Measurements from ENCODE around the gene SNTG2.

The SNTG2 gene

DNA sequence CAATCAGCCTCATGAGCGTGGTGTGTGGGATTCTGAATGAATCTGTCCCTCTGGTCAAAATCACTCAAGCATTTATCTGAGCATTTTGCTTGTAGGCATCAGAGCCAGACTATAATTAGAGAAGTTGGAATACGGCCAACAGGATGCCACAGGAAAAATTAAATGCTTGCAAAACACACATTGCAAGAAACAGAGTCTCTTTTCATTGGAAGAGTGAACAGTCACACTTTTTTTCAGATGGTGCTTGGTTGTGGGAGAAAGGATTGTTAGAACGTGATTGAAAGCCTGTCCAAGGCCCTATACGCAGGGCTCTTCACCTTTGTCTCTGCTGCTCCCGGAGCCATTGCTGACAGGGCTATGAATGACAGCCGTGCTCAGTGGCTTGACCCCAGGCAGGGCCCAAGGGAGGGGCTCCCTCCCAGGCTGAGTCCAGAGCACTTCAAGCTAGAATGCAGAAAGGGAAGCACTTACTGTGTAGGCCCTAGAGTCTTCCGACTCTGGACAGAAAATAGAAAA lies 59.8 kb downstream of the SNTG2 start:
- DNase-seq: peak; percentile 24

DNA sequence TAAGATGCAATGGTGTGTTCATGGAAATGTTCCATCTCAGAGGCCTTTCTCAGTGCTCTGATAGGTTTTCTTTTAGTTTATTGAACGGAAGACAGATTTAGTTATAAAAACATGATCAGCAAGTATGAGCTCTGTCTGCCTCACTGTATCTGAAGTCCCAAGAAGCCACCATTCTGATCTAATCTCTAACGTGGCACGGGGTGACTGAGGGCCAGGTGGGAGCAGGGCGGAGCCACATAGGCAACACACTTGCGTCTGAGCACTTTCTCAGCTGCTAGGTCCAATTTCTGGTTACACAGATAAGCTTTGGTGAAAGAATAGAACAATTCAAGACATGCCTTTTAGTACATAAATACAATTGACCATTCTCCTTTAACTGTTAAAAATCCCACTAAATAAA lies 60.4 kb downstream of the SNTG2 start:
- no peak for DNase-seq

DNA sequence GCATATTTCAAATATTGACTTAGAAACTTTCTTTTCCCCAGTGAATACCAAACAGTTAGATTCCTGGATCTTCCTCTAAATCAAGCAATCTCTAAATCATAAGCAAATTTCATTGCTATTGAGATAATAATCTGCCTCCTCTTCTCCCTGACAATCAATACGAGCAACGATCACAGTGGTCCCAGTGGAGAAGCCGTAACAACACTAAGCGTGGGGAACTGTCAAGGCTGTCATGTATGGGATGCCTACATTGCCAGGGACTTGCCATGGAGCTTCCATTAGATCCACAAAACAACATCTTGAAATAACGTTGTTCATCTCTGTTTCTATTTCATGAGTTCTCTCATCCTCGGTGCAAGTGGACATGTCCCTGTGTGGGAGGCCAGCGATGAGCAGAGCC lies 61.3 kb downstream of the SNTG2 start:
- no peak for DNase-seq

DNA sequence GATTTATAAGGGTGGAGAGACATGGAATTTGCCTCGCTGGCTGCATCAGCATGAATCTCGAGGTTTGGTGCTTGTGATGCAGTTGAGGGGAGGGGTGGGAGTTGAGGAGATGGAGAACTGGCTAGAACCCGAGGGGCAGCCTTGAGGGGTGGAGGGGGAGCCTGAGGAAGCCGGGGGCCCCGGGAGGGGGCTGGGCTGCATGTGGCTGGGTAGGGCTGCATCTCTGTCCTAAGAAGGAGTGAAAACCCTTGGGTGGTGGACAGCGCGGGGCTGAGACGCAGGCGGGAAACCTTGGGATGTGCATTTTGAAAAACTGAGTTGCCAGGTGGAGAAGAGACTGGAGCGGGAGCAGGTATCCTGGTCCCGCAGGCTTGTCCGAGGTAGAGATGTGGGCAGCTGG lies 64.2 kb downstream of the SNTG2 start:
- DNase-seq: no peak

DNA sequence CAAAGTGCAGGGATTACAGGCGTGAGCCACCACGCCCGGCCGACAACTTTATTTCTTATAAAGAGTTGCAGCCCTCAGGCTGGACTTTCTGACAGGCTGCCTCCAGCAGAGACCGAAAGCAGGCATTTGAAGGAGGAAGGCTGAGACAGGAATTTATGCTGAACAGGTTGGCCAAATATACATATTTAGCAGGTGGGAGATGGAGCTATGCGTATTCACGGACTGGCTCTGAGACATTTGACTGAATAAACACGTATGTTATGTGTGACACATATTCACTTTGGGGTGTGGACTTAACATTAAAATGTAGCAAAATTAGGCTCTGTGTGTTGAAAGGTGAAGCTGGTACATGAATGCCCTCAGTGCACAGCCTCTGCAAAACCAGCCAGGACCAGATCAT lies 65.9 kb downstream of the SNTG2 start:
- DNase-seq: no peak

DNA sequence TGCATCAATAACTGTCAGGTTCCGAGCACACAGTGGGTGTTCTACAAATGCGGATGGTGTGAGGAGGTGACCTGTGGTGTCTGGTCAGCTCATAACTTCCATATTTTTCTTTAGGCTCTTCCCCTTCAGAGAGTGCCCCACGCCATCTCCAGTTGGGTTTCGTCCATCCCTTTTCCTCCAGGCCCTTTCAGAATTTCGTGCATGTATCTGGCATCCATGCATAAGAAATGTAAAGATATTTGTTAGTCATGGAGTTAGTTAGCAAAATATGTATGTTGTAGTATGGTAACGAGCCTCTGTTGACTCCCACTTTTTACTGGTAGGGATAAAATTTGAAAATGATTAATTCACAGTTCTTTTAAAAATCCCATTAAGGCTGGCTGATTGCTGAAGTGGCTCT lies 67.2 kb downstream of the SNTG2 start:
- no peak for DNase-seq

DNA sequence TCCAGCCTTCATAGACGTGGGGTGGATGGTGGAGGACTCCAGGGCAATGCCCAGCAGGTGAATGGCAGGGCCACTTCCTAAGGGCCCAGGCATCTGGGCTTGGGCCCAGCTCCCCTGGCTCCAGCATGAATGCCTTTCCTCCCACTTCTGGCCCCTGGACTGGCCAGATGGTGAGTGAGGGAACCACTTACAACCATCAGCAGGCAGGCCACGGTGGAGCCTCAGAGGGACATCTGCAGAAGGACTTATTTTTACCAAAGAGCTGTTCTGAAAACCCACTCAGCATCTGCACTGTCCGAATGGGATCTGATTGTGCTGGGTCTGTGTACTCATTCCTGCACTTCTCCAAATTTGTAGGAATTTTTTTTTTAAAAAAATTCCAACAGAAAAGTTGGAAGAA lies 69.6 kb downstream of the SNTG2 start:
- DNase-seq: no peak

DNA sequence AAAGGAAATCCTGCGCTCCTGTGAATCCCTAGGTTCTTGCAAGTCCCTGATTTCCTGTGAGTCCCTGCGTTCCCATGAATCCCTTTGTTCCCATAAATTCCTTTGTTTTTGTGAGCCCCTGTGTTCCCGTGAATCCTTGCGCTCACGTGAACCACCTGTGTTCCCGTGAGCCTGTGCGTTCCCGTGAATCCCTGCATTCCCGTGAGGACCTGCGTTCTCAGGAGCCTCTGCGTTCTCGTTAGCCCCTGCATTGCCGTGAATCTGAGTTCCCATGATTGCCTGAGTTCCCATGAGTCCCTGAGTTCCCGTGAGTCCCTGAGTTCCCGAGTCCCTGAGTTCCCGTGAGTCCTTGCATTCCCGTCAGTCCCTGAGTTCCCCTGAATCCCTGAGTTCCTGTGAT lies 71.5 kb downstream of the SNTG2 start:
- no peak for DNase-seq

DNA sequence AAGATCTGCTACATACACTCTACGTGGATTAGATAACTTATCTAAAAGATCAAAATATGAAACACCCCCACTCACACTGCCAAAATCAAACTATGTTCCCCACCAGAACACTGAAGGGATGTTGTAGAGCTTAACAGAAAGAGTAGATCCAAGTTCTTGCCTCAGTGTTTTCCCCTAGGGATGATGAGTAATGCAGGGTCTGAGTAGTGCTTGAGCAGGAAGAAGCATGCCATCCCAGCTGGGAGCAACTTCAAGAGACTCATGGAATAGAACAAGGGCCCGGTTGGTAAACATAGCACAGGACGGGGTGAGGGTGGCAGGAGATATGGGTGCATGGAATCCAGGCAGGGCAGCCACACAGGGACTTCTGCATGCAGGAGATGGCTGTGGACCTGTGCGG lies 74.3 kb downstream of the SNTG2 start:
- no peak for DNase-seq

DNA sequence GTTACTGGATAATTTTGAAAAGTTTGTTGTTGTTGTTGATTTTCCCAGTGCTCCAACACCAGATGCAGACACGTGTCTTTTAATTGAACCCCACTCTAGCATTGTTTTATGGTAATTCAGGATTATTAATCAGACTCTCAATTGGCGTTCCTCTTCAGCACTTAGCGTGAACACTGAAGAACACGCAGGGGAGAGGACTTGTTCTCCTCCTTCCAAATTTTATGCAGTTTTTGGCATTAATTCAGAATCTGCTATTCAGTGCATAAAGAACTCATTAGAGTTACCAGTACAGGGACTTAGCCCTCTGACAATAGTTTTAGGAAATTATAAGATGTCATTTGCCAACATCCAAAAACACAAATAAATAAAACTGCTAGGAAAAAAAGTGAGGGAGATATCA lies 75.5 kb downstream of the SNTG2 start:
- no peak for DNase-seq

DNA sequence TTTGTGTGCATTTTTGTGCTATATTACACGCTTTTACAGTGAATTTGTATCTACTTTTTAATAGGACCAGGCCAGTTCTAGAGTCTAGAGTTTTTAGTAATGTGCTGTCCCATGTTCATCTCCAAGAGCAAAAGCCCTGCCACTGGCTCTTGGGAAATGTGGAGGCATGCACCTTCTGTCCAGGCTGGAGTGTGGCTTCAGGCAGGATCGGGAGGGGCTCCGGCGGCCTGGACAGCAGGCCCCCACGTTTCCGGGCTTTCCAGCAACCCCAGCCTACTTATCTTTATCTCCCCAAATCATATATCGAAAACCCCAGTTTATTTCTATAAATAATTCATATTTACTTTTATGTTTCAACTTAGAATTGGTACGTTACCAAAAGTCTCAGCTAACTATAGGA lies 78.2 kb downstream of the SNTG2 start:
- DNase-seq: no peak

DNA sequence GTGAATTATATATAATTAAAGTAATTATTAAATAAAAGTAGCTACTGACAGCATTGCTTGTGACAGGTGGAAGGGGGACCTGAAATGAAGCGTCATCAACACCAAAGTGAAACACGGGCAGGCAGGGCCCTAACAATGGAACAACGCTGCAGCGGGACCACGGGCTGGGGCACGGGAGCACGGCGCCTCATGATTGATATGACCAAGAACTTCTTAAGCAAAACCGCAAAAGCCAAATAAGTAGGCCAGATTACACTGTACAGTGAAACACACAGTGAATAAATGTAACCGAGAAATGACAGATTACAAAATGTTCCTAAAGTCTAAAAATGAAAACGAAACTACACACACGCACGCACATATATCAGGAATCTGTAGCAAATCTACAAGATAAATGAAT lies 81.4 kb downstream of the SNTG2 start:
- DNase-seq: no peak

DNA sequence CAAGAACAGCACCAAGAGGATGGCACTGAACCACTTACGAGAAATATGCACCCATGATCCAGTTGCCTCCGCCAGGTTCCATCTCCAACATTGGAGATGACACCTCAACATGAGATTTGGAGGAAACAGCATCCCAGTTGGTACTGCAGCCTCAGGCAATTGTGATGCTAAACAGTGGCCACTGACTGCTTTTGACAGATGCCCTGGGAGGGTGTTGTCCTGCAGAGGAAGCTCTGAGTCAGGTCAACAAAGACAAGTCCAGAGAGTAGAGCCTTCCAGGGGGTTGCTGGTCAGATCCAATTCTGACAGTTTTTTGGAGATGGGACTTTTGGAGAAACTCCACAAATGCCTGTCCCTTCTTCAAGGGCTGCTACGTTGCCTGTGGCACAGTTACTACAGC lies 82.4 kb downstream of the SNTG2 start:
- DNase-seq: no peak

DNA sequence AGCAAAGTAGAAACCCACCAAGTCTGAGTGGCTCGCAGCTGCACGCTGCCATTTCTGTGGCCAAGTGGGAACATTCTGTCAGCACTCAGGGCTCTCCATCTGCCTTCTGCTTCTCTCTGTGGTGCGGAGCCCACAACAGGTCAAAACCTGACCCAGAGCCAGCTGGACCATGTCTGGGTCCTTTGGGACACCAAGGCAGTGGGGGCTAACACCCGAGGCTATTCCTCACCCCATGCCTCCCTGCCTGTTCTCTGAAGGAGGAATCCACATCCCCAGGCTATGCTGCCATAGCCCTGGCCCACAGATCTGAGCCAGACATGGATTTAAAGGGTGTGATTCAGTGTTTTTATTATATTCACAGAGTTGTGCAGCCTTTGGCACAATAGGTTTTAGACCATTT lies 86.4 kb downstream of the SNTG2 start:
- no peak for DNase-seq

DNA sequence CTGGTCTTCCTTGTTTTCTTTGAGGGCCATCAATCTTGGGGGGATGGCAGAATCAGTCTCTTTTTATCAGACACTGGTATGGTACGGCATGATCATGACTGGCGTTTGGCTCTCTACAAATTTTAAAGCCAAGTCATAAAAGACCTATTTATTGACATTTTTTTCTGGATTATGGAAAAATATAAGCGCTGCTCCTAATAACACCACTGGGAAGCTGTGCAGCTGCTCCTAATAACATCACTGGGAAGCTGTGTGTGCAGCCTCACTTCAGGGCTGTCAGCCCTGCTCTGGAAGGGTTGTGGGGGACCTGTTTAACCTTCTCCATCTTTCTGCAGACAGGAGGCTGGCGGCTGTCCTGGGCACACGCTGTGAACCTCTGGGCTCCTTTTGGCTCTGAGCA lies 88.9 kb downstream of the SNTG2 start:
- no peak for DNase-seq

DNA sequence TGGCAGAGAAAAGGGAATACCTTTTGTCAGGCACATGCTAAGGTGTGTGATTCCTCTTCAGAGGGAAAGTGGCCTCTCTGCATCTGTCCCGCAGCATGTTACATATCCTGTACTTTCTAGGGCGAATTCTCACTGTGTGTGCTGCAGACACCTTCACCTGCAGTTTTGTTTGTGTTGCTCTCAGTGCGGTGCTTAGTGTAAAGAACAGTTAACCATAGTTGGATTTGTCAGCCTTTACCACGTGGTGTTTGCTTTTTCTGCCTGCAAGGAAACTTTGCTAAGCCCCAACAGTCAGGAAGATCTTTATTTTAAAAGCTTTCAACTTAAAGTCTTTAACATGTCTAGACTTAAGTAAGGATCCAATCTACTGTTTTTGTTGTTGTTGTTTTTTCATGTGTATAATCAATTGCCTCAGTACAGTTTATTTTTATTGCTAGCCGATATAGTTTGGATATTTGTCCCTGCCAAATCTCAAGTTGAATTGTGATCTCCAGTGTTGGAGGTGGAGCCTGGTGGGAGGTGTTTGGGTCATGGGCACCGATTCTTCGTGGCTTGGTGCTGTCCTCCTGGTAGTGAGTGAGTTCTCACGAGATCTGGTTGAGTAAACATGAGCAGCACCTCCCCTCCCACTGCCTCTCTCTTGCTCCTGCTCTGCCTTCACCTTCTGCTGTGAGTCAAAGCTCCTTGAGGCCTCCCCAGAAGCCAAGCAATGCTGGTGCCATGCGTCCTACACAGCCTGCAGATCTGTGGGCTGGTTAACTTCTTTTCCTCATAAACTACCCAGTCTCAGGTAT lies 90.6 kb downstream of the SNTG2 start:
- DNase-seq: no peak

DNA sequence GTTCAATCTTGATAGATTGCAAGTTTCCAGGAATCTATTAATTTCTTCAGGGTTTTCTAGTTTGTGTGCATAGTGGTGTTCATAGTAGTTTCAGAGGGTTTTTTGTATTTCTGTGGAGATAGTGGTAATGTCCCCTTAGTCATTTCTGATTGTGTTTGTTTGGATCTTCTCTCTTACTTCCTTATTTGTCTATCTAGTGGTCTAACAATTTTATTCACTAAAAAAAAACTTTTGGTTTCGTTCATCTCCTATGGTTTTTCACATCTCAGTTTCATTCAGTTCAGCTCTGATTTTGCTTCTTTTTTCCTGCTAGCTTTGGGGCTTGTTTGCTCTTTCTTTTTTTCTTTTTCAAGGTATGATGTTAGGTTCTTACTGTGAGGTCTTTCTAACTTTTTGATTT lies 94.5 kb downstream of the SNTG2 start:
- DNase-seq: no peak

DNA sequence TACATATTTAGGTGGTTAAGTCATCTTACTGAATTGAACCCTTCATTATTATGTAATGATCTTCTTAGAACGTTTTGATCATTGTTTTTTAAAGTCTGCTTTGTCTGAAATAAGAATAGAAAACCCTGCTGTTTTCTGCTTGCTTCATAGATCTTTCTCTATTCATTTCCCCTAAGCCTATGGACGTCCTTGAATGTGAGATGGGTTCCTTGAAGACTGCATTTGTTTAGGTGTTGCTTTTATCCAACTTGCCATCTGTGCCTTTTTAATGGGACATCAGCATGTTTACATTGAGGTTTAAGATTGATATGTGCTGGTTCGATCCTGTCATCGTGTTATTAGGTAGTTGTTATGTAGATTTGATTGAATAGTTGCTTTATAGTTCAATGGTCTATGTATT lies 95.4 kb downstream of the SNTG2 start:
- no peak for DNase-seq

DNA sequence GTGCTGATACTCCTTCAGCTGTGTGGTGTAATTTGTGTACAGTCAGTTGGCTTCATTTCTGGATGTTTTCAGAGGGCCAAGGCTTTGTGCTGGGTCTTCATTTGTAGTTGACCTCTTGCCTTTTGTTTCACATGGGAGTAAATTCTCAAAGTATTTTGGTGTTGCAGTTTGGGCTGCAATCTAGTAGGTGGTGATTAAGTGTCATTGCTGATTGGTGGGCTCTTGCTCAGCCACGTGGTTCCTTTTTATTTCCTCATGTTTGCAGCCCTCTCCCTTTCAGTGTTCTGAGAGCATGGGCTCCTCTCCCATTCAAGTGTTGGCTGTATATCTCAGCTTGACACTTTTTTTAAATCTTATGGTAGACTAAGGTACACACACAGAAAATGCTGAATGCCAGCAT lies 96.8 kb downstream of the SNTG2 start:
- no peak for DNase-seq

DNA sequence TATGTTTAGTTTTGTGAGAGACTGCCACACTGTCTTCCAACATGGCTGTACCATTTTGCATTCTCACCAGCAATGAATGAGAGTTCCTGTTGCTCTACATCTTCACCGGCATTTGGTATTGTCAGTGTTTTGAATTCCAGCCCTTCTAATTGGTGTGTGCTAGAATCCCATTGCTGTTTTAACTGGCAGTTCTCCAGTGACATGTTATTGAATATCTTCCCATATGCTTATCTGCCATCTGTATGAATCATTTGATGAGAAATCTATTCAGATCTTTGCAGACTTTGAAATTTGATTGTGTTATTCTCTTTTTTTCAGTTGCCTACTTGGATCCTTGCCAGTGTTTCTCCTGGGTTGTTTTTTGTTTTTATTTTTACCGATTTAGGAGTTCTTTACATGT lies 99.0 kb downstream of the SNTG2 start:
- DNase-seq: no peak

DNA sequence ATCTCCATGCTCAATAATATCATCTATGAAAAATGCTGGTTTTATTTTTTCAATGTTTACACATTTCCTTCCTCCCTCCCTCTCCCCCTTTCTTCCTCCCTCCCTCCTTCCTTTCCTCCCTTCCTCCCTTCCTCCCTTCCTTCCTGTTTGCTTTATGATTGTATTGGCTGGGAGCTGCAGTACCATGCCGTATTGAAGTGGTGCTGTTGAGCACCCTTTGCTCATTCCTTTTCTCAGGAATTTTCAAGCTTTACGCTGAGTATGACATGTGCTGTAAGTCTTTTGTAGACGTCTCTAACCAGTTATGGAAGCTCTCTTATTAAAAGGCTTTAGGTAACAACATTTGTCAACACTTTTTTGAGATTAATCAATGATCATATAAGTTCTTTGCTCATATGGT lies 100.4 kb downstream of the SNTG2 start:
- no peak for DNase-seq

DNA sequence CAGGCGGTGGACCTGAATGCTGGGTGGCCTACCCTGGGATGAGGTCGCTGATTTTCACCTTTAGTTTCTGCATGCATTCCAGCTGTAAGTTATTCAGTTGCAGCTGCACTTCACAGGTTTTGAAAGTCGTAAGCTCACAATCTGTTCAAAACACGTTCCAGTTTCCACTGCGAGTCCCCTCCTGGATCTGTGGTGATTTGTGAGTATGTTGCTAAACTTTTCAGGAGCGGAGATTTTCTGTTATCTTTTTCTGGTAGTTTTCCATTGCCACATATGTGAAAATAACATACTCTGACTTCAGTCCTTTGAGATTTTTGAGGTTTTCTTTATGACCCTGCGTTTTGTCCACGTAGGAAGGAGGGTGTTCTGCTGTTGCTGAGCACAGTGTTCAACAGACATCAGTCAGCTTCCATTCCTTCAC lies 102.1 kb downstream of the SNTG2 start:
- DNase-seq: no peak

DNA sequence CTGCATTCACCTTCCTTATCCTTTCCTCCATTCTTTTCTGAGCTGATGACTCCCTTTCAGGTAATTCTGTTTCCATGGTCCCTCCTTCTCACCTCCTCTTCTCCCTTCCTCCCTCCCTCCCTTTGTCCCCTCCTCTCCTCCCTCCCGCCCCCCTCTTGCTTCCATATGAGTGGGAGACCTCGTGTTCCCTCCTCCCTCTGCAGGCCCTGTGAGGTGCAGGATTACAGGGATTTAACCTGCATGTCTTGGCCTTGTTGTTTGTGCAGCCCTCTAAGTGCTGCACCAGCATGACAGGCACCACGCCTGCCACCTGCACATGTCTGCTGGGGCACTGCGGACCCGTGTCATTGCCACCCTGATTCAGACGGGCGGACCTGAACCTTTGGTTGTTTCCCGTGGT lies 103.1 kb downstream of the SNTG2 start:
- no peak for DNase-seq

DNA sequence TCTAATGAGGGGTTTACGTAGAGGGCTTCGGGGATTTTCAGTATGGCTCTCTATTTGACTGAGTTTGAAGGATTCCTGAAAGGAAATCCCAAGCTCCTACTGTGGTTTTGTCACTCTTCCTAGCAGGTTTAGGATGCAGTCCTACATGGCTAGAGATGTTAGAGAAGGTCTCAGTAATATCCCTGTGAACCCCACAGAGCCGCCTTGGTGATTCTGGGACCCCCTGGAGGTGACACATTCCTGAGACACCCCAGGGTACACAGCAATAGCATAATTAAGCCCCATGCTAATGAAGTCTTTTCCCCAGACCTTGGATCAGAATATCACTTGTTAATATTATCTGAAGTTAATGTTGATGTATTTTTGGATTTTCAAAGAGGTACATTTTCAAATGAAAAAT lies 103.8 kb downstream of the SNTG2 start:
- no peak for DNase-seq

DNA sequence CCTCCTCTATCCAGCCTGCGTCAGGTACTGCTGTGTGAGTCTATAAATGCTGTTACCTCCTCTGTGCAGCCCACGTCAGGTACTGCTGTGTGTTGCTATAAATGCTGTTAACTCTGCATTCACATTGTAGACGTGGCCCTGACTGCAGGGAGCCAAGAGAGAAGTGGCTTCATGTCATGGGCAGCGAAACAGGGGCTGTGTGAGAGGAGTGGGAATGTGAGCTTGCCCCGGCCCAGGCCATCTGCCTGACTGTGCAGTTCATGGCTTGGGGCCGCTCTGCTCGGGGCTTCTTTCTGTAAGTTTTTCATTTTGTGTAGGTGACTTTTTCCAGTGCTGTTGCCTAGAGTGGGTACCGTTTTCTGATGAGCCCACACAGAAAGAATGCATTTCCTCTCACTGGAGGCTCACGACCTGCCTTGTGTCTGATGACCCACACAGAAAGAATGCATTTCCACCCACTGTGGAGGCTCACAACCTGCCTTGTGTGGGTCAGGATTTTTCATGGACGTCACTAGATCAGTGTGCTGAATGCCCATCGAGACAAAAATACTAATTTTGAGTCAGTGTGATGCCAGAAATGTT lies 104.5 kb downstream of the SNTG2 start:
- no peak for DNase-seq
